Panc1 (cell line): ENCODE results near the gene MSANTD4. TPM values are rescaled to one million over a fixed set of nuclear protein-coding genes. Genes with fewer than 3 reads are reported as not detected.

Experiments
- ATAC-seq: fragments of 200-7000 bp; cut with Tn5 transposase; 2 replicates; pipeline ENCODE4 v1.9.1; 2020; ENCODE audit warnings: mild to moderate bottlenecking, moderate library complexity
- BruUV-seq: library from RNA; stranded (reverse); fragments of 400-500 nt; replicated peaks from 2 replicates; lab custom pipeline; 2021; lab: Mats Ljungman, UMichigan
- CTCF ChIA-PET: fragments of 300-600 bp; sonication (Branson Sonifier 250); formaldehyde crosslinking; loops from one replicate; lab custom pipeline; 2022; ENCODE audit warnings: antibody characterized with exemption; lab: Charles Lee
- POLR2A ChIA-PET: fragments of 300-600 bp; sonication (Branson Sonifier 250); formaldehyde crosslinking; loops from one replicate; lab custom pipeline; 2022; ENCODE audit warnings: antibody characterized with exemption; lab: Charles Lee
- DNase-seq: peaks from one replicate; pipeline ENCODE4 v3.0.0-alpha.2; 2010; ENCODE audit warnings: low read depth, low spot score
- H3K27ac ChIP-seq: 2 replicates; pipeline ENCODE4 v1.5.1; 2011; ENCODE audit warnings: mild to moderate bottlenecking, low read length, inconsistent platforms
- H3K27me3 ChIP-seq: fragments of 200-500 bp; sonication (Bioruptor generic); 2 replicates; pipeline ENCODE4 v1.6.0; 2014; ENCODE audit warnings: low read length, inconsistent platforms; ENCODE audit not compliant: control insufficient read depth, insufficient read depth
- H3K36me3 ChIP-seq: fragments of 200-500 bp; sonication (Bioruptor generic); 2 replicates; pipeline ENCODE4 v1.5.1; 2014; ENCODE audit warnings: inconsistent platforms, mild to moderate bottlenecking, low read length, moderate library complexity; ENCODE audit not compliant: control insufficient read depth, insufficient read depth
- H3K4me1 ChIP-seq: 2 replicates; pipeline ENCODE4 v1.5.1; 2011; ENCODE audit warnings: inconsistent platforms, mild to moderate bottlenecking, low read length, moderate library complexity; ENCODE audit not compliant: control insufficient read depth, insufficient read depth
- H3K4me3 ChIP-seq, 2 experiments: 2 replicates each; pipeline ENCODE4 v1.5.1; 2011 to 2012; ENCODE audit warnings: low read depth in 2 of 2, low read length in 2 of 2, mild to moderate bottlenecking in 2 of 2, inconsistent platforms in 1 of 2, moderate library complexity in 1 of 2
- H3K9me3 ChIP-seq: fragments of 200-500 bp; sonication (Bioruptor generic); 2 replicates; pipeline ENCODE4 v1.5.1; 2014; ENCODE audit warnings: low read depth, mild to moderate bottlenecking, inconsistent platforms, low read length, moderate library complexity; ENCODE audit not compliant: control insufficient read depth, insufficient read depth
- CTCF ChIP-seq: fragments of 450-650 bp; IDR thresholded peaks from 2 replicates; pipeline ENCODE4 v1.5.1; 2017; ENCODE audit warnings: mild to moderate bottlenecking
- POLR2AphosphoS5 ChIP-seq: IDR thresholded peaks from 2 replicates; pipeline ENCODE4 v1.6.1; 2012; ENCODE audit warnings: mild to moderate bottlenecking, low read depth, low read length, moderate library complexity
- SIN3A ChIP-seq: IDR thresholded peaks from 2 replicates; pipeline ENCODE4 v1.6.1; 2012; ENCODE audit warnings: low read depth, mild to moderate bottlenecking, low read length, moderate library complexity, borderline replicate concordance; ENCODE audit not compliant: insufficient read depth
- TCF7L2 ChIP-seq: IDR thresholded peaks from 2 replicates; pipeline ENCODE4 v1.6.1; 2011; ENCODE audit warnings: mild to moderate bottlenecking, low read depth, low read length, inconsistent platforms
- in situ Hi-C: cut with HindIII; loops from 2 replicates; pipeline ENCODE4 v1.10.0; 2016; ENCODE audit warnings: low sequenced_read_pairs, low pct_unique_long_range_greater_than_20kb
- intact Hi-C: fragments of 100-400 bp; cut with micrococcal nuclease; formaldehyde crosslinking; loops from one replicate; pipeline ENCODE4 v1.10.0; 2022; ENCODE audit not compliant: unreplicated experiment
- total RNA-seq: library from RNA; stranded (reverse); gene quantifications from one replicate; pipeline ENCODE4 v1.2.1, GENCODE V29; 2021; ENCODE audit not compliant: unreplicated experiment
- TF ChIP-seq, protein P1 (sequence below), 2 experiments: IDR thresholded peaks; 2 replicates each; pipeline ENCODE4 v1.6.1; 2011 to 2012; ENCODE audit warnings: low read depth in 2 of 2, control low read depth in 1 of 2, low read length in 1 of 2, mild to moderate bottlenecking in 1 of 2, moderate library complexity in 1 of 2; ENCODE audit not compliant: insufficient read depth in 1 of 2

Gene MSANTD4
- total RNA-seq, 1 experiment from 2014 or later = 19.6 TPM

DNA sequence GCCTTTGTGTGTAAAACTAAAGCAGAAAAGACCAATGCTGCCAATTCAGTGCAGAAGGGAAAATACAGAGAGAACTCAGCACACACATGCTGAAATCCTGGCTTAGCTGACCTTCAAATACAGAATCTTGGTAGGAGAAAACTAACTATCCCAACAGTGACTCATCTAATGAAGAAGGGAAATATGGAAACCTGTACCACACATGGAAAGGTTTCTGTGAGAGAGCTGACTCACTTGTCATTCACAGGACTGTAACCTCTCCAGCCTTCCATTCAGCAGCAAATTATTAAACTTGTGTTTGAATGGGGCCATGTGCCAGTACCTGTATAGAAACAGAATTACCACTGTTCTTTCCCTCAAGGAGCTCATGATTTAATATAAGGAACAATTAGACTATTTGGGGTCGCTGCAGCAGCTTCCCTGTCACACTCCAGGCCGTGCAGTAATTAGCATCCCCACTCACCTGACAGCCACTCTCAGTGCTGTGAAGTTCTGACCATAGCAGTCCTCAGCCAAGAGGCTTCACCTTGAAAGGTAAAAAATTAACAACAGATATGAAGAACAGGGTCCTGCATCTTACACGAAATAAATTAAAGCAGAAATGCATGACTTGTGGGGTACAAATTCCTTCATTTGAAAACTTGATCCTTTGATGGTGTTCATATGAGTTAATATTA, 53.9 kb downstream of the MSANTD4 start:
- H3K36me3 ChIP-seq = no peaks in the 10 kb centered on the region; the same call in 1 of the 2 replicates
- H3K4me1 ChIP-seq = no peaks in the 10 kb centered on the region
- DNase-seq (no peak), ATAC-seq (no peak)
- no peak overlapping the region for H3K27ac ChIP-seq
- ChIA-PET CTCF (no interaction called here), POLR2A (no interaction called here)
- TF ChIP-seq, protein P1, sequence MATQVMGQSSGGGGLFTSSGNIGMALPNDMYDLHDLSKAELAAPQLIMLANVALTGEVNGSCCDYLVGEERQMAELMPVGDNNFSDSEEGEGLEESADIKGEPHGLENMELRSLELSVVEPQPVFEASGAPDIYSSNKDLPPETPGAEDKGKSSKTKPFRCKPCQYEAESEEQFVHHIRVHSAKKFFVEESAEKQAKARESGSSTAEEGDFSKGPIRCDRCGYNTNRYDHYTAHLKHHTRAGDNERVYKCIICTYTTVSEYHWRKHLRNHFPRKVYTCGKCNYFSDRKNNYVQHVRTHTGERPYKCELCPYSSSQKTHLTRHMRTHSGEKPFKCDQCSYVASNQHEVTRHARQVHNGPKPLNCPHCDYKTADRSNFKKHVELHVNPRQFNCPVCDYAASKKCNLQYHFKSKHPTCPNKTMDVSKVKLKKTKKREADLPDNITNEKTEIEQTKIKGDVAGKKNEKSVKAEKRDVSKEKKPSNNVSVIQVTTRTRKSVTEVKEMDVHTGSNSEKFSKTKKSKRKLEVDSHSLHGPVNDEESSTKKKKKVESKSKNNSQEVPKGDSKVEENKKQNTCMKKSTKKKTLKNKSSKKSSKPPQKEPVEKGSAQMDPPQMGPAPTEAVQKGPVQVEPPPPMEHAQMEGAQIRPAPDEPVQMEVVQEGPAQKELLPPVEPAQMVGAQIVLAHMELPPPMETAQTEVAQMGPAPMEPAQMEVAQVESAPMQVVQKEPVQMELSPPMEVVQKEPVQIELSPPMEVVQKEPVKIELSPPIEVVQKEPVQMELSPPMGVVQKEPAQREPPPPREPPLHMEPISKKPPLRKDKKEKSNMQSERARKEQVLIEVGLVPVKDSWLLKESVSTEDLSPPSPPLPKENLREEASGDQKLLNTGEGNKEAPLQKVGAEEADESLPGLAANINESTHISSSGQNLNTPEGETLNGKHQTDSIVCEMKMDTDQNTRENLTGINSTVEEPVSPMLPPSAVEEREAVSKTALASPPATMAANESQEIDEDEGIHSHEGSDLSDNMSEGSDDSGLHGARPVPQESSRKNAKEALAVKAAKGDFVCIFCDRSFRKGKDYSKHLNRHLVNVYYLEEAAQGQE (IDR thresholded peaks at IDR 0.05; ENCODE audit: insufficient read depth in 1 of 2, low read depth in 2 of 2, low read length in 1 of 2) = no peak
- TF ChIP-seq CTCF (no peak), SIN3A (no peak), POLR2AphosphoS5 (no peak), TCF7L2 (no peak)
- in situ Hi-C loops (no loop called here), intact Hi-C loops (no loop called here)
- no peaks in the 10 kb centered on the region; the same call in 1 of the 2 replicates for H3K27me3 ChIP-seq
- no TSS peak for BruUV-seq
- no peaks in the 10 kb centered on the region for H3K9me3 ChIP-seq
- no peak overlapping the region for H3K4me3 ChIP-seq

DNA sequence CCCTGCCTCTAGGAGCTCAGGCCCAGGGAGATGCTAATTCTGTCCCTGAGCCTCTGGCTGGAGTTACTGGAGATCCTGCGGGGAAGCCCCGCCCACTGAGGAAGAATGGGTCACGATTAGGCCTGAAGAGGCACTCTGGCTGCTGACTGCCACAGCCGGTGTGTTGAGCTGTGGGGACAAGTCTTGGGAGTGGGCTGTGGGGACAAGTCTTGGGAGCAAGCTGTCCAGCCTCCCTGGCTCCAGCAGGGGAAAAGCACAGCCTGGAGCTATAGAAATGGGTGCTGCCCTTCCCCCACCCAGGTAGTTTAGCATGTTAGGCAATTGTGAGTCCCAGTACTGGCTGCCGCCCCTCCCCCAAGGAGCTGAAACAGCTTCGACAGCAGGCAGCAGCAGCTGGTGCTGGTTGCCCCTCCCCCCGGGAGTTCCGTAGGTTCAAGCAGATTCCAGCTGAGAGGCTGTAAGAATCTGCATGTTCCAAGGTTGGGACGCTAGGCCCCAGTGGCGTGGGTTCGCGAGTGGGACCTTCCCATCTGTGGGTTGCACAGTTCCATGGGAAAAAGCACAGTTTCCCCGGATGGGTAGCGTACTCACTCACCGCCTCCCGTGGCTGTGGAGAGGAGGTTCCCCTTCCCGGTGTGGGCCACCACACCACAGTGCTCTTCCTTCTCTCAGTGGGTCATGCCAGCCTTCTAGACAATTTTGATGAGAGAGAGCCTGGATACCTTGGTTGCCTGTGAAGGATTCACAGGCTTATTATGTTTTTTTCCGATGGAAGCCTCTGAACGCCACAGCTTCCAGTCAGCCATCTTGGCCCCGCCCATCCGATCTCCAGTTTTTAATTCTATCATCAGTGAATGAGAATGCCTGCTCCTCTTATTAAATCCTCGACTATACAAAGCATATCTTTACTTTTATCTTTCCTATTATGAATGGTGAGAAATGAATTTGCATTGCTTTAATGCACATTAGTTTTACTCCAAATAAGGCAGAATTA, 61.5 kb downstream of the MSANTD4 start:
- ChIA-PET CTCF (no interaction called here), POLR2A (no interaction called here)
- Histone ChIP-seq H3K9me3 (no peaks in the 10 kb centered on the region), H3K27ac (no peak overlapping the region), H3K4me3 (no peak overlapping the region), H3K4me1 (no peaks in the 10 kb centered on the region), H3K27me3 (no peaks in the 10 kb centered on the region; the same call in 1 of the 2 replicates), H3K36me3 (no peaks in the 10 kb centered on the region; the same call in 1 of the 2 replicates)
- in situ Hi-C loops = no loop called here
- no peak for TF ChIP-seq TCF7L2
- TF ChIP-seq, protein P1 (IDR thresholded peaks at IDR 0.05; ENCODE audit: insufficient read depth in 1 of 2, low read depth in 2 of 2, low read length in 1 of 2) = no peak
- TF ChIP-seq CTCF = no peak
- no peak for TF ChIP-seq SIN3A
- no peak for TF ChIP-seq POLR2AphosphoS5
- DNase-seq (no peak), ATAC-seq (no peak)
- no TSS peak for BruUV-seq
- intact Hi-C loops = no loop called here
